Keratinocyte (primary cell): ENCODE results near the gene PTPRU. TPM values are rescaled to one million over a fixed set of nuclear protein-coding genes. Genes with fewer than 3 reads are reported as not detected.

Experiments
- DNase-seq: peaks from one replicate; pipeline ENCODE4 v3.0.0-alpha.2; 2011; ENCODE audit warnings: low read depth, missing footprints, low spot score
- FAIRE-seq: peaks from 2 replicates; lab custom pipeline; 2011; peaks lifted over from hg19 to GRCh38; lab: Jason Lieb, UNC
- H2AFZ ChIP-seq: 2 replicates; pipeline ENCODE4 v1.6.0; 2012; ENCODE audit warnings: low read length, control low read depth, inconsistent platforms; ENCODE audit not compliant: control insufficient read depth
- H3K27ac ChIP-seq: 2 replicates; pipeline ENCODE4 v1.5.1; 2011; ENCODE audit warnings: low read length; ENCODE audit not compliant: control insufficient read depth, insufficient read depth
- H3K27me3 ChIP-seq: 3 replicates; pipeline ENCODE4 v1.6.0; 2011; ENCODE audit warnings: low read length; ENCODE audit not compliant: control insufficient read depth, insufficient read depth; ENCODE audit errors: extremely low read depth
- H3K36me3 ChIP-seq, 2 experiments: 2 replicates in 1 of 2; 3 replicates in 1 of 2; pipeline ENCODE4 v1.5.1; 2011; ENCODE audit warnings: low read length in 2 of 2, mild to moderate bottlenecking in 1 of 2; ENCODE audit not compliant: control insufficient read depth in 2 of 2, insufficient read depth in 2 of 2; ENCODE audit errors: extremely low read depth in 1 of 2
- H3K4me1 ChIP-seq: 3 replicates; pipeline ENCODE4 v1.5.1; 2011; ENCODE audit warnings: low read length; ENCODE audit not compliant: control insufficient read depth, insufficient read depth; ENCODE audit errors: extremely low read depth
- H3K4me2 ChIP-seq: 3 replicates; pipeline ENCODE4 v1.6.0; 2011; ENCODE audit warnings: low read depth, low read length; ENCODE audit not compliant: control insufficient read depth, insufficient read depth; ENCODE audit errors: extremely low read depth
- H3K4me3 ChIP-seq, 3 experiments: fragments of 200-600 bp in 1 of 3; sonication (generic) in 1 of 3; 2 replicates in 2 of 3; 3 replicates in 1 of 3; pipeline ENCODE4 v1.5.1; 2011 to 2016; ENCODE audit warnings: low read length in 3 of 3, mild to moderate bottlenecking in 3 of 3, control low read depth in 2 of 3, inconsistent platforms in 1 of 3, low read depth in 1 of 3, mixed read lengths in 1 of 3, mixed run types in 1 of 3, moderate library complexity in 1 of 3; ENCODE audit not compliant: control insufficient read depth in 2 of 3, insufficient read depth in 2 of 3; ENCODE audit errors: extremely low read depth in 1 of 3
- H3K79me2 ChIP-seq: 2 replicates; pipeline ENCODE4 v1.6.0; 2012; ENCODE audit warnings: low read length; ENCODE audit not compliant: control insufficient read depth, insufficient read depth
- H3K9ac ChIP-seq: 3 replicates; pipeline ENCODE4 v1.6.0; 2011; ENCODE audit warnings: low read length; ENCODE audit not compliant: control insufficient read depth, insufficient read depth; ENCODE audit errors: extremely low read depth
- H3K9me1 ChIP-seq: 3 replicates; pipeline ENCODE4 v1.6.0; 2011; ENCODE audit warnings: low read length; ENCODE audit not compliant: control insufficient read depth, insufficient read depth; ENCODE audit errors: extremely low read depth
- H3K9me3 ChIP-seq: 2 replicates; pipeline ENCODE4 v1.5.1; 2012; ENCODE audit warnings: low read depth, low read length; ENCODE audit not compliant: control insufficient read depth
- H4K20me1 ChIP-seq: 3 replicates; pipeline ENCODE4 v1.6.0; 2011; ENCODE audit warnings: low read length; ENCODE audit not compliant: control insufficient read depth, insufficient read depth; ENCODE audit errors: extremely low read depth
- EZH2 ChIP-seq: IDR thresholded peaks from one replicate; pipeline ENCODE4 v1.6.1; 2012; ENCODE audit warnings: inconsistent platforms, mild to moderate bottlenecking, low read length, moderate library complexity
- dilution Hi-C: fragments of 300-500 bp; cut with MboI; formaldehyde crosslinking; loops from one replicate; pipeline ENCODE4 v1.7.0; 2020; ENCODE audit warnings: low sequenced_read_pairs; ENCODE audit not compliant: extremely low pct_ligation_motif_present
- polyA plus RNA-seq, 5 experiments: library from polyadenylated mRNA; depleted of rRNA in 3 of 5; stranded (reverse) in 3 of 5; stranded (forward) in 1 of 5; unstranded in 1 of 5; fragments of >200 nt; gene quantifications; 1 replicate in 1 of 5; 2 replicates in 3 of 5; 3 replicates in 1 of 5; pipeline versions ENCODE4 v1.2.1 to v1.2.3, GENCODE V29; 2011 to 2012; ENCODE audit warnings: missing spikeins in 2 of 5, low read depth in 1 of 5, low replicate concordance in 1 of 5
- TF ChIP-seq, protein P1 (sequence below), 3 experiments: IDR thresholded peaks in 1 of 3; conservative IDR thresholded peaks in 1 of 3; optimal IDR thresholded peaks in 1 of 3; 2 replicates in 2 of 3; 3 replicates in 1 of 3; pipeline versions ENCODE3 to v1.5.1; 2011; ENCODE audit warnings: low read length in 3 of 3, mild to moderate bottlenecking in 3 of 3, moderate library complexity in 2 of 3, control low read depth in 1 of 3, inconsistent platforms in 1 of 3; ENCODE audit not compliant: insufficient read depth in 2 of 3; ENCODE audit errors: extremely low read depth in 1 of 3

PTPRU gene
- polyA plus RNA-seq, 1 donor (not counting 4 experiments of a cell fraction or from before 2014, with no cell fraction given): 4.3 TPM

GRCh38 chr1:29196863-29197589, 39.3 kb upstream of the PTPRU start:
- H3K9ac ChIP-seq: no peak overlapping the region
- H3K27ac ChIP-seq: no peak overlapping the region

GRCh38 chr1:29197590-29197924, 38.8 kb upstream of the PTPRU start:
- H3K4me1 ChIP-seq: peaks cover 12% of the 10 kb centered on the region
- no peak overlapping the region for H3K9ac ChIP-seq
- peaks cover 2% of the 10 kb centered on the region for H3K9me1 ChIP-seq
- no peak overlapping the region for H3K27ac ChIP-seq
- no peak overlapping the region for H3K4me2 ChIP-seq
- DNase-seq (no peak), FAIRE-seq (peak; percentile 69)
- H3K9me3 ChIP-seq: no peaks in the 10 kb centered on the region
- H3K27me3 ChIP-seq: no peaks in the 10 kb centered on the region
- H3K79me2 ChIP-seq: no peaks in the 10 kb centered on the region
- H3K36me3 ChIP-seq: peaks cover 21 to 32% of the 10 kb centered on the region in 2 experiments
- dilution Hi-C loops: no loop called here
- H2AFZ ChIP-seq: no peak overlapping the region
- no peak overlapping the region for H3K4me3 ChIP-seq
- no peak for TF ChIP-seq EZH2
- TF ChIP-seq, protein P1, sequence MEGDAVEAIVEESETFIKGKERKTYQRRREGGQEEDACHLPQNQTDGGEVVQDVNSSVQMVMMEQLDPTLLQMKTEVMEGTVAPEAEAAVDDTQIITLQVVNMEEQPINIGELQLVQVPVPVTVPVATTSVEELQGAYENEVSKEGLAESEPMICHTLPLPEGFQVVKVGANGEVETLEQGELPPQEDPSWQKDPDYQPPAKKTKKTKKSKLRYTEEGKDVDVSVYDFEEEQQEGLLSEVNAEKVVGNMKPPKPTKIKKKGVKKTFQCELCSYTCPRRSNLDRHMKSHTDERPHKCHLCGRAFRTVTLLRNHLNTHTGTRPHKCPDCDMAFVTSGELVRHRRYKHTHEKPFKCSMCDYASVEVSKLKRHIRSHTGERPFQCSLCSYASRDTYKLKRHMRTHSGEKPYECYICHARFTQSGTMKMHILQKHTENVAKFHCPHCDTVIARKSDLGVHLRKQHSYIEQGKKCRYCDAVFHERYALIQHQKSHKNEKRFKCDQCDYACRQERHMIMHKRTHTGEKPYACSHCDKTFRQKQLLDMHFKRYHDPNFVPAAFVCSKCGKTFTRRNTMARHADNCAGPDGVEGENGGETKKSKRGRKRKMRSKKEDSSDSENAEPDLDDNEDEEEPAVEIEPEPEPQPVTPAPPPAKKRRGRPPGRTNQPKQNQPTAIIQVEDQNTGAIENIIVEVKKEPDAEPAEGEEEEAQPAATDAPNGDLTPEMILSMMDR (optimal IDR thresholded peaks at IDR 0.05 in 1 of 3, IDR thresholded peaks at IDR 0.05 in 1 of 3, conservative IDR thresholded peaks at IDR 0.05 in 1 of 3; ENCODE audit: extremely low read depth in 1 of 3, insufficient read depth in 2 of 3, low read length in 3 of 3): peak; percentile 64 to 75 (median 65)
- no peaks in the 10 kb centered on the region for H4K20me1 ChIP-seq

More at GRCh38 chr1:29196863-29197589, 39.3 kb upstream of the PTPRU start:
- Histone ChIP-seq H3K27me3 (no peaks in the 10 kb centered on the region), H4K20me1 (no peaks in the 10 kb centered on the region), H3K4me2 (no peak overlapping the region), H3K9me1 (no peaks in the 10 kb centered on the region), H2AFZ (no peak overlapping the region), H3K79me2 (no peaks in the 10 kb centered on the region), H3K9me3 (no peaks in the 10 kb centered on the region), H3K4me3 (no peak overlapping the region), H3K4me1 (peaks cover 6% of the 10 kb centered on the region), H3K36me3 (peaks cover 21 to 28% of the 10 kb centered on the region in 2 experiments)
- DNase-seq (no peak), FAIRE-seq (no peak)
- no peak for TF ChIP-seq EZH2
- TF ChIP-seq, protein P1 (optimal IDR thresholded peaks at IDR 0.05 in 1 of 3, IDR thresholded peaks at IDR 0.05 in 1 of 3, conservative IDR thresholded peaks at IDR 0.05 in 1 of 3; ENCODE audit: extremely low read depth in 1 of 3, insufficient read depth in 2 of 3, low read length in 3 of 3): no peak
- dilution Hi-C loops: no loop called here
